Panc1 (cell line): ENCODE measurements around the gene SLC16A7. TPM values are rescaled to one million over a fixed set of nuclear protein-coding genes. Genes with fewer than 3 reads are reported as not detected.

ENCODE experiments used
- ATAC-seq: fragments of 200-7000 bp; cut with Tn5 transposase; 2 replicates; pipeline ENCODE4 v1.9.1; 2020; ENCODE audit warnings: mild to moderate bottlenecking, moderate library complexity
- BruUV-seq: library from RNA; stranded (reverse); fragments of 400-500 nt; replicated peaks from 2 replicates; lab custom pipeline; 2021; lab: Mats Ljungman, UMichigan
- CTCF ChIA-PET: fragments of 300-600 bp; sonication (Branson Sonifier 250); formaldehyde crosslinking; loops from one replicate; lab custom pipeline; 2022; ENCODE audit warnings: antibody characterized with exemption; lab: Charles Lee
- POLR2A ChIA-PET: fragments of 300-600 bp; sonication (Branson Sonifier 250); formaldehyde crosslinking; loops from one replicate; lab custom pipeline; 2022; ENCODE audit warnings: antibody characterized with exemption; lab: Charles Lee
- DNase-seq: peaks from one replicate; pipeline ENCODE4 v3.0.0-alpha.2; 2010; ENCODE audit warnings: low read depth, low spot score
- H3K27ac ChIP-seq: 2 replicates; pipeline ENCODE4 v1.5.1; 2011; ENCODE audit warnings: mild to moderate bottlenecking, low read length, inconsistent platforms
- H3K27me3 ChIP-seq: fragments of 200-500 bp; sonication (Bioruptor generic); 2 replicates; pipeline ENCODE4 v1.6.0; 2014; ENCODE audit warnings: low read length, inconsistent platforms; ENCODE audit not compliant: control insufficient read depth, insufficient read depth
- H3K36me3 ChIP-seq: fragments of 200-500 bp; sonication (Bioruptor generic); 2 replicates; pipeline ENCODE4 v1.5.1; 2014; ENCODE audit warnings: inconsistent platforms, mild to moderate bottlenecking, low read length, moderate library complexity; ENCODE audit not compliant: control insufficient read depth, insufficient read depth
- H3K4me1 ChIP-seq: 2 replicates; pipeline ENCODE4 v1.5.1; 2011; ENCODE audit warnings: inconsistent platforms, mild to moderate bottlenecking, low read length, moderate library complexity; ENCODE audit not compliant: control insufficient read depth, insufficient read depth
- H3K4me3 ChIP-seq, 2 experiments: 2 replicates each; pipeline ENCODE4 v1.5.1; 2011 to 2012; ENCODE audit warnings: low read depth in 2 of 2, low read length in 2 of 2, mild to moderate bottlenecking in 2 of 2, inconsistent platforms in 1 of 2, moderate library complexity in 1 of 2
- H3K9me3 ChIP-seq: fragments of 200-500 bp; sonication (Bioruptor generic); 2 replicates; pipeline ENCODE4 v1.5.1; 2014; ENCODE audit warnings: low read depth, mild to moderate bottlenecking, inconsistent platforms, low read length, moderate library complexity; ENCODE audit not compliant: control insufficient read depth, insufficient read depth
- POLR2AphosphoS5 ChIP-seq: IDR thresholded peaks from 2 replicates; pipeline ENCODE4 v1.6.1; 2012; ENCODE audit warnings: mild to moderate bottlenecking, low read depth, low read length, moderate library complexity
- SIN3A ChIP-seq: IDR thresholded peaks from 2 replicates; pipeline ENCODE4 v1.6.1; 2012; ENCODE audit warnings: low read depth, mild to moderate bottlenecking, low read length, moderate library complexity, borderline replicate concordance; ENCODE audit not compliant: insufficient read depth
- TCF7L2 ChIP-seq: IDR thresholded peaks from 2 replicates; pipeline ENCODE4 v1.6.1; 2011; ENCODE audit warnings: mild to moderate bottlenecking, low read depth, low read length, inconsistent platforms
- in situ Hi-C: cut with HindIII; loops from 2 replicates; pipeline ENCODE4 v1.10.0; 2016; ENCODE audit warnings: low sequenced_read_pairs, low pct_unique_long_range_greater_than_20kb
- intact Hi-C: fragments of 100-400 bp; cut with micrococcal nuclease; formaldehyde crosslinking; loops from one replicate; pipeline ENCODE4 v1.10.0; 2022; ENCODE audit not compliant: unreplicated experiment
- total RNA-seq: library from RNA; stranded (reverse); gene quantifications from one replicate; pipeline ENCODE4 v1.2.1, GENCODE V29; 2021; ENCODE audit not compliant: unreplicated experiment
- TF ChIP-seq, protein P1 (sequence below): fragments of 450-650 bp; IDR thresholded peaks from 2 replicates; pipeline ENCODE4 v1.5.1; 2017; ENCODE audit warnings: mild to moderate bottlenecking
- TF ChIP-seq, protein P2 (sequence below), 2 experiments: IDR thresholded peaks; 2 replicates each; pipeline ENCODE4 v1.6.1; 2011 to 2012; ENCODE audit warnings: low read depth in 2 of 2, control low read depth in 1 of 2, low read length in 1 of 2, mild to moderate bottlenecking in 1 of 2, moderate library complexity in 1 of 2; ENCODE audit not compliant: insufficient read depth in 1 of 2

The SLC16A7 gene
- total RNA-seq, 1 experiment from 2014 or later, result 0.33 TPM

DNA sequence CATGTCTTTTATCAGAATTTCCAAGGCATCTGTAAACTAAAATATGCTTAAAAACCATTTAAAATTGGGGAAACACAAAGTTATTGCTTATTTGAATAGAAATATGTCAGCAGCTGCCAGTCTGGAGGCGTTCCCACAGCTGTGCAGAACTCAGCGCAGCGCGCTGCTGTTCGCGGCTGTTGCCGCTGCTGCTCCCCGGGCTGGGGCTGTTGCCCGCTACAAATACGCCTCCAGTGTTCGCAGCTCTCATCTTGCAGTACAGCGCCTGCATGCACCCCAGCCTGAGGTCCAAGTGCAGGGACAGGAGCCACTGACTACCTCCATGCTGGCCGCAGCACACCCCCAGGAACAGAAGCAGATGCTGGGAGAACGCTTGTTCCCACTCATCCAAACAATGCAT lies 216.2 kb downstream of the SLC16A7 start:
- TF ChIP-seq TCF7L2, result no peak

DNA sequence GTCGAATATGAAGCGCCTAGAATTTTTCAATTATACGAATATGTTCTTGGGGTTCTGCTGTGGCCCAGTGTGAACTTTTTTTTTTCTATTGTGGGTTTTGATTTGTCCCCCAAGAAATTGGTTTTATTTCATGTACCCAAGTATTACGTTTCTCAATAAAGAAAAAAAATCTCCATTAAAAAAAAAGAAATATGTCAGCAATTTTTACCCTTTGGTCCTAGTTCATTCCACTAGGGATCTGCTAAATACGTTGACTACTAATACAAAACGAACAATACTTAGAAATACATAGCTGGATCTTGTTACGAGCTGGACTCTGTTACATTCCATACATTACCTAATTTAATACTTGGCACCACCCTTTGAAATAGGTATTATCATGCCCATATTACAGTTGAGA lies 216.9 kb downstream of the SLC16A7 start:
- ChIA-PET POLR2A (no interaction called here), CTCF (no interaction called here)
- intact Hi-C loops (no loop called here), in situ Hi-C loops (no loop called here)
- Histone ChIP-seq H3K4me3 (no peak overlapping the region), H3K36me3 (no peaks in the 10 kb centered on the region), H3K4me1 (no peaks in the 10 kb centered on the region), H3K27ac (no peak overlapping the region), H3K27me3 (no peaks in the 10 kb centered on the region), H3K9me3 (no peaks in the 10 kb centered on the region)
- TF ChIP-seq, protein P1, sequence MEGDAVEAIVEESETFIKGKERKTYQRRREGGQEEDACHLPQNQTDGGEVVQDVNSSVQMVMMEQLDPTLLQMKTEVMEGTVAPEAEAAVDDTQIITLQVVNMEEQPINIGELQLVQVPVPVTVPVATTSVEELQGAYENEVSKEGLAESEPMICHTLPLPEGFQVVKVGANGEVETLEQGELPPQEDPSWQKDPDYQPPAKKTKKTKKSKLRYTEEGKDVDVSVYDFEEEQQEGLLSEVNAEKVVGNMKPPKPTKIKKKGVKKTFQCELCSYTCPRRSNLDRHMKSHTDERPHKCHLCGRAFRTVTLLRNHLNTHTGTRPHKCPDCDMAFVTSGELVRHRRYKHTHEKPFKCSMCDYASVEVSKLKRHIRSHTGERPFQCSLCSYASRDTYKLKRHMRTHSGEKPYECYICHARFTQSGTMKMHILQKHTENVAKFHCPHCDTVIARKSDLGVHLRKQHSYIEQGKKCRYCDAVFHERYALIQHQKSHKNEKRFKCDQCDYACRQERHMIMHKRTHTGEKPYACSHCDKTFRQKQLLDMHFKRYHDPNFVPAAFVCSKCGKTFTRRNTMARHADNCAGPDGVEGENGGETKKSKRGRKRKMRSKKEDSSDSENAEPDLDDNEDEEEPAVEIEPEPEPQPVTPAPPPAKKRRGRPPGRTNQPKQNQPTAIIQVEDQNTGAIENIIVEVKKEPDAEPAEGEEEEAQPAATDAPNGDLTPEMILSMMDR, result no peak
- no peak for TF ChIP-seq POLR2AphosphoS5
- no TSS peak for BruUV-seq
- DNase-seq (no peak), ATAC-seq (no peak)

More for the DNA sequence above, 216.2 kb downstream of the SLC16A7 start:
- ATAC-seq (no peak), DNase-seq (no peak)
- Histone ChIP-seq H3K4me1 (no peaks in the 10 kb centered on the region), H3K27ac (no peak overlapping the region), H3K36me3 (no peaks in the 10 kb centered on the region), H3K9me3 (no peaks in the 10 kb centered on the region), H3K27me3 (no peaks in the 10 kb centered on the region), H3K4me3 (no peak overlapping the region)
- CTCF ChIA-PET, result no interaction called here
- POLR2A ChIA-PET, result no interaction called here
- in situ Hi-C loops (no loop called here), intact Hi-C loops (no loop called here)
- BruUV-seq, result no TSS peak

- intact Hi-C loops, result no loop called here
- TF ChIP-seq, protein P1, result no peak
- TF ChIP-seq, protein P2, sequence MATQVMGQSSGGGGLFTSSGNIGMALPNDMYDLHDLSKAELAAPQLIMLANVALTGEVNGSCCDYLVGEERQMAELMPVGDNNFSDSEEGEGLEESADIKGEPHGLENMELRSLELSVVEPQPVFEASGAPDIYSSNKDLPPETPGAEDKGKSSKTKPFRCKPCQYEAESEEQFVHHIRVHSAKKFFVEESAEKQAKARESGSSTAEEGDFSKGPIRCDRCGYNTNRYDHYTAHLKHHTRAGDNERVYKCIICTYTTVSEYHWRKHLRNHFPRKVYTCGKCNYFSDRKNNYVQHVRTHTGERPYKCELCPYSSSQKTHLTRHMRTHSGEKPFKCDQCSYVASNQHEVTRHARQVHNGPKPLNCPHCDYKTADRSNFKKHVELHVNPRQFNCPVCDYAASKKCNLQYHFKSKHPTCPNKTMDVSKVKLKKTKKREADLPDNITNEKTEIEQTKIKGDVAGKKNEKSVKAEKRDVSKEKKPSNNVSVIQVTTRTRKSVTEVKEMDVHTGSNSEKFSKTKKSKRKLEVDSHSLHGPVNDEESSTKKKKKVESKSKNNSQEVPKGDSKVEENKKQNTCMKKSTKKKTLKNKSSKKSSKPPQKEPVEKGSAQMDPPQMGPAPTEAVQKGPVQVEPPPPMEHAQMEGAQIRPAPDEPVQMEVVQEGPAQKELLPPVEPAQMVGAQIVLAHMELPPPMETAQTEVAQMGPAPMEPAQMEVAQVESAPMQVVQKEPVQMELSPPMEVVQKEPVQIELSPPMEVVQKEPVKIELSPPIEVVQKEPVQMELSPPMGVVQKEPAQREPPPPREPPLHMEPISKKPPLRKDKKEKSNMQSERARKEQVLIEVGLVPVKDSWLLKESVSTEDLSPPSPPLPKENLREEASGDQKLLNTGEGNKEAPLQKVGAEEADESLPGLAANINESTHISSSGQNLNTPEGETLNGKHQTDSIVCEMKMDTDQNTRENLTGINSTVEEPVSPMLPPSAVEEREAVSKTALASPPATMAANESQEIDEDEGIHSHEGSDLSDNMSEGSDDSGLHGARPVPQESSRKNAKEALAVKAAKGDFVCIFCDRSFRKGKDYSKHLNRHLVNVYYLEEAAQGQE (IDR thresholded peaks at IDR 0.05; ENCODE audit: insufficient read depth in 1 of 2, low read depth in 2 of 2, low read length in 1 of 2), result no peak
- TF ChIP-seq TCF7L2, result no peak
- TF ChIP-seq POLR2AphosphoS5, result no peak
- TF ChIP-seq SIN3A, result no peak
- in situ Hi-C loops, result no loop called here
- no TSS peak for BruUV-seq
- Histone ChIP-seq H3K27me3 (no peaks in the 10 kb centered on the region), H3K4me1 (no peaks in the 10 kb centered on the region), H3K27ac (no peak overlapping the region), H3K9me3 (no peaks in the 10 kb centered on the region), H3K4me3 (no peak overlapping the region), H3K36me3 (no peaks in the 10 kb centered on the region)
- DNase-seq (no peak), ATAC-seq (no peak)
- POLR2A ChIA-PET, result no interaction called here
- CTCF ChIA-PET, result no interaction called here
Measured at GRCh38 chr12:59820594-59821011, 224.8 kb downstream of the SLC16A7 start.
